ENCODE measurements around the gene PLXNA2. TPM values are rescaled to one million over a fixed set of nuclear protein-coding genes. Genes with fewer than 3 reads are reported as not detected.

The PLXNA2 gene
- total and polyA plus RNA-seq, 2 donors (not counting 1 experiment from before 2014, with no cell fraction given) = 0.31 to 1.2 TPM

GRCh38 chr1:208225954-208226937, 17.9 kb downstream of the PLXNA2 start:
- Mint-ChIP-seq H3K27ac (no peak overlapping the region), H3K9me3 (ENCODE audit: insufficient read depth) (no peaks in the 10 kb centered on the region), H3K27me3 (peaks cover 24% of the 10 kb centered on the region), H3K4me1 (no peaks in the 10 kb centered on the region), H3K4me3 (no peak overlapping the region)
- ATAC-seq (ENCODE audit: low read depth) (no peak), DNase-seq (no peak)
- H3K79me2 ChIP-seq (ENCODE audit: control insufficient read depth, insufficient read depth, low read length) = no peaks in the 10 kb centered on the region
- no peak overlapping the region for H3K4me2 ChIP-seq (replicated peaks; ENCODE audit: low read depth, low read length, poor library complexity, severe bottlenecking)
- H3K4me3 ChIP-seq (ENCODE audit: control extremely low read depth in 1 of 5, extremely low read depth in 1 of 5, insufficient read depth in 1 of 5, low read depth in 2 of 5, low read length in 4 of 5) = no peak overlapping the region
- H3K27me3 ChIP-seq (replicated peaks in 1 of 4; ENCODE audit: control extremely low read depth in 1 of 4, control insufficient read depth in 3 of 4, insufficient read depth in 4 of 4, low read length in 3 of 4) = no peaks in the 10 kb centered on the region
- H3K4me1 ChIP-seq (ENCODE audit: control insufficient read depth in 2 of 2, insufficient read depth in 2 of 2, low read length in 2 of 2) = no peaks in the 10 kb centered on the region
- H3K9me3 ChIP-seq (ENCODE audit: control extremely low read depth in 1 of 3, control insufficient read depth in 2 of 3, insufficient read depth in 1 of 3, low read length in 2 of 3) = no peaks in the 10 kb centered on the region
- TF ChIP-seq, protein P1, sequence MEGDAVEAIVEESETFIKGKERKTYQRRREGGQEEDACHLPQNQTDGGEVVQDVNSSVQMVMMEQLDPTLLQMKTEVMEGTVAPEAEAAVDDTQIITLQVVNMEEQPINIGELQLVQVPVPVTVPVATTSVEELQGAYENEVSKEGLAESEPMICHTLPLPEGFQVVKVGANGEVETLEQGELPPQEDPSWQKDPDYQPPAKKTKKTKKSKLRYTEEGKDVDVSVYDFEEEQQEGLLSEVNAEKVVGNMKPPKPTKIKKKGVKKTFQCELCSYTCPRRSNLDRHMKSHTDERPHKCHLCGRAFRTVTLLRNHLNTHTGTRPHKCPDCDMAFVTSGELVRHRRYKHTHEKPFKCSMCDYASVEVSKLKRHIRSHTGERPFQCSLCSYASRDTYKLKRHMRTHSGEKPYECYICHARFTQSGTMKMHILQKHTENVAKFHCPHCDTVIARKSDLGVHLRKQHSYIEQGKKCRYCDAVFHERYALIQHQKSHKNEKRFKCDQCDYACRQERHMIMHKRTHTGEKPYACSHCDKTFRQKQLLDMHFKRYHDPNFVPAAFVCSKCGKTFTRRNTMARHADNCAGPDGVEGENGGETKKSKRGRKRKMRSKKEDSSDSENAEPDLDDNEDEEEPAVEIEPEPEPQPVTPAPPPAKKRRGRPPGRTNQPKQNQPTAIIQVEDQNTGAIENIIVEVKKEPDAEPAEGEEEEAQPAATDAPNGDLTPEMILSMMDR (IDR thresholded peaks at IDR 0.05) = no peak
- TF ChIP-seq EZH2 (IDR thresholded peaks at IDR 0.05; ENCODE audit: borderline replicate concordance, insufficient read depth, low read depth, low read length, poor library complexity, severe bottlenecking) = no peak
- H3K36me3 ChIP-seq (replicated peaks in 1 of 2; ENCODE audit: control extremely low read depth in 1 of 2, control insufficient read depth in 1 of 2, extremely low read depth in 1 of 2, insufficient read depth in 2 of 2, low read length in 1 of 2) = no peaks in the 10 kb centered on the region
- no peak overlapping the region for H3K27ac ChIP-seq (ENCODE audit: low read length in 2 of 2)
- no peak overlapping the region for H2AFZ ChIP-seq (ENCODE audit: insufficient read depth, low read depth, low read length, poor library complexity, severe bottlenecking)
- WGBS (ENCODE audit: insufficient coverage) = 84% methylated on average over 9 of the region's 13 CpGs
- H3K9ac ChIP-seq (ENCODE audit: low read length) = no peak overlapping the region
- ChIA-PET CTCF (interaction anchor here (1.1 kb wide), 1 partner anchor 204 kb away, joined by 4 read pairs; no protein-coding TSS in a partner anchor), POLR2A (no interaction called here)
- no peaks in the 10 kb centered on the region for H4K20me1 ChIP-seq (ENCODE audit: control insufficient read depth, insufficient read depth, low read length, poor library complexity, severe bottlenecking)
- intact Hi-C loops (cut with micrococcal nuclease) = no loop called here

DNA sequence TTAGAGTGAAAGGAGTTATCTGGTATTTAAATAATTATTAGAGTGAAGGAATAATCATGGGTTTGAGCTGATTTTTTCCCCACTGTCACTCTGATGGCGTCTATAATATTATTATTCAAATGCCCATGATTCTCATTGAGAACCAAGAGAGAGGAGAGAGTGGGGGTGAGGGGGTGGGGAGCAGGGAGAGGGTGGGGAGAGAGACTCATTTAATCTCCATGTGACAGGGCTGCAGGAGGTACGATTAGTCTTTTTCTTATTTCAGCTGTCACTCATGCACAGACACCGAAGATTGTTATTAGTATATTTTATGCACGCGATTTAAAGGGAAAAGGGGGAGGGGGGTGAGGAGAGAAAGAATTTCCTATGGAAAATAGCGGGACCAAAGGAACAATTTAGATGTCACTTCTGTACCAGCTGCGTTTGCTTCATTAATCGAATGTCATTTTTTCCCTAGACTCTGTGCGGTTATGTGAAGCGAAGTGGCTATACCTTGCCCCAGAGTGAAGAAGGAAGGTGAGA, 19.9 kb downstream of the PLXNA2 start:
- H3K4me3 Mint-ChIP-seq = no peak overlapping the region
- Histone ChIP-seq H3K4me2 (replicated peaks; ENCODE audit: low read depth, low read length, poor library complexity, severe bottlenecking) (no peak overlapping the region), H3K36me3 (replicated peaks in 1 of 2; ENCODE audit: control extremely low read depth in 1 of 2, control insufficient read depth in 1 of 2, extremely low read depth in 1 of 2, insufficient read depth in 2 of 2, low read length in 1 of 2) (no peaks in the 10 kb centered on the region), H3K27ac (ENCODE audit: low read length in 2 of 2) (no peak overlapping the region), H3K27me3 (replicated peaks in 1 of 4; ENCODE audit: control extremely low read depth in 1 of 4, control insufficient read depth in 3 of 4, insufficient read depth in 4 of 4, low read length in 3 of 4) (peaks cover 0 to 3% (median 0%) of the 10 kb centered on the region in 4 experiments), H3K9ac (ENCODE audit: low read length) (no peak overlapping the region), H4K20me1 (ENCODE audit: control insufficient read depth, insufficient read depth, low read length, poor library complexity, severe bottlenecking) (no peaks in the 10 kb centered on the region), H3K4me3 (ENCODE audit: control extremely low read depth in 1 of 5, extremely low read depth in 1 of 5, insufficient read depth in 1 of 5, low read depth in 2 of 5, low read length in 4 of 5) (no peak overlapping the region), H3K79me2 (ENCODE audit: control insufficient read depth, insufficient read depth, low read length) (no peaks in the 10 kb centered on the region), H3K9me3 (ENCODE audit: control extremely low read depth in 1 of 3, control insufficient read depth in 2 of 3, insufficient read depth in 1 of 3, low read length in 2 of 3) (no peaks in the 10 kb centered on the region), H2AFZ (ENCODE audit: insufficient read depth, low read depth, low read length, poor library complexity, severe bottlenecking) (no peak overlapping the region), H3K4me1 (ENCODE audit: control insufficient read depth in 2 of 2, insufficient read depth in 2 of 2, low read length in 2 of 2) (no peaks in the 10 kb centered on the region)
- DNase-seq (no peak), ATAC-seq (ENCODE audit: low read depth) (no peak)
- H3K27me3 Mint-ChIP-seq = peaks cover 26% of the 10 kb centered on the region
- no peak overlapping the region for H3K27ac Mint-ChIP-seq
- H3K4me1 Mint-ChIP-seq = no peaks in the 10 kb centered on the region
- CTCF ChIA-PET = no interaction called here
- intact Hi-C loops (cut with micrococcal nuclease) = no loop called here
- TF ChIP-seq, protein P1 (IDR thresholded peaks at IDR 0.05) = no peak
- TF ChIP-seq EZH2 (IDR thresholded peaks at IDR 0.05; ENCODE audit: borderline replicate concordance, insufficient read depth, low read depth, low read length, poor library complexity, severe bottlenecking) = no peak
- WGBS (ENCODE audit: insufficient coverage) = 93% methylated on average over 7 of the region's 10 CpGs
- POLR2A ChIA-PET = no interaction called here
- no peaks in the 10 kb centered on the region for H3K9me3 Mint-ChIP-seq (ENCODE audit: insufficient read depth)
